ENCODE data around the gene GATA3.
A peak's percentile ranks its signal among the peaks of the same experiment; 100 is the strongest.
"Not testable (repeated sequence)": the region's sequence is repeated elsewhere in the genome, so short reads cannot be mapped to it uniquely, and the experiment has no call there.

GATA3 gene

GRCh38 chr10:8054494-8055407 is at the start of gene GATA3:
Gene GATA3, plus strand, starts transcription at chr10:8054688. Its CDS starts 968 bp downstream, at chr10:8055656.
- DNase-seq = peak; percentile 90

- no peak for DNase-seq
Measured at GRCh38 chr10:8006274-8006999, 48.1 kb upstream of the GATA3 start.

GRCh38 chr10:8009031-8009430 is 45.5 kb upstream of the GATA3 start:
- DNase-seq = no peak

- no peak for DNase-seq
Measured at GRCh38 chr10:8013006-8013405, 41.5 kb upstream of the GATA3 start.

- no peak for DNase-seq
Measured at GRCh38 chr10:8013619-8014018, 40.9 kb upstream of the GATA3 start.

GRCh38 chr10:8014649-8015048 is 39.8 kb upstream of the GATA3 start:
- DNase-seq = no peak

GRCh38 chr10:8017277-8017676 is 37.2 kb upstream of the GATA3 start:
- DNase-seq = no peak

- DNase-seq = no peak
Measured at GRCh38 chr10:8023321-8023720, 31.2 kb upstream of the GATA3 start.

- DNase-seq = no peak
Measured at GRCh38 chr10:8023851-8024250, 30.6 kb upstream of the GATA3 start.

GRCh38 chr10:8026349-8027259 is 27.9 kb upstream of the GATA3 start:
- no peak for DNase-seq

GRCh38 chr10:8031211-8031610 is 23.3 kb upstream of the GATA3 start:
- DNase-seq = not testable (repeated sequence)

- DNase-seq = no peak
Measured at GRCh38 chr10:8032558-8032957, 21.9 kb upstream of the GATA3 start.

- no peak for DNase-seq
Measured at GRCh38 chr10:8033812-8034465, 20.5 kb upstream of the GATA3 start.

GRCh38 chr10:8034466-8035005 is 20.0 kb upstream of the GATA3 start:
- no peak for DNase-seq

- no peak for DNase-seq
Measured at GRCh38 chr10:8035006-8035640, 19.4 kb upstream of the GATA3 start.

GRCh38 chr10:8035641-8036470 is 18.6 kb upstream of the GATA3 start:
- DNase-seq = no peak

- no peak for DNase-seq
Measured at GRCh38 chr10:8036506-8037198, 17.8 kb upstream of the GATA3 start.

GRCh38 chr10:8037199-8037801 is 17.2 kb upstream of the GATA3 start:
- no peak for DNase-seq

Measured in activated CD4-positive, alpha-beta T cell treated with anti-CD3 and anti-CD28 coated beads, Interleukin-10, Interleukin-2, amounts not matched to agents 100 ng/mL and 50 ng/mL, durations not matched to agents 16 hours and 8 hours (primary cell).